Fibroblast of villous mesenchyme (primary cell): ENCODE measurements around the gene DENND2A. TPM values are rescaled to one million over a fixed set of nuclear protein-coding genes. Genes with fewer than 3 reads are reported as not detected.
A peak's percentile ranks its signal among the peaks of the same experiment; 100 is the strongest.
"Not testable (repeated sequence)": the region's sequence is repeated elsewhere in the genome, so short reads cannot be mapped to it uniquely, and the experiment has no call there.

Experiments used
- DNase-seq: peaks from one replicate; pipeline ENCODE4 v3.0.0-alpha.2; 2010; ENCODE audit warnings: low read depth
- H3K4me3 ChIP-seq: 2 replicates; pipeline ENCODE4 v1.5.1; 2011; ENCODE audit warnings: low read depth, mild to moderate bottlenecking, low read length
- total RNA-seq: library from RNA; depleted of rRNA; stranded (reverse); fragments of >200 nt; gene quantifications from 2 replicates; pipeline ENCODE4 v1.2.3, GENCODE V29; 2012
- TF ChIP-seq, protein P1 (sequence below): IDR thresholded peaks from 2 replicates; pipeline ENCODE4 v1.5.1; 2012; ENCODE audit warnings: low read depth, mild to moderate bottlenecking, low read length; ENCODE audit not compliant: insufficient read depth

Gene DENND2A
- total RNA-seq, 1 donor = 25.5 TPM

- no peak overlapping the region for H3K4me3 ChIP-seq
- TF ChIP-seq, protein P1, sequence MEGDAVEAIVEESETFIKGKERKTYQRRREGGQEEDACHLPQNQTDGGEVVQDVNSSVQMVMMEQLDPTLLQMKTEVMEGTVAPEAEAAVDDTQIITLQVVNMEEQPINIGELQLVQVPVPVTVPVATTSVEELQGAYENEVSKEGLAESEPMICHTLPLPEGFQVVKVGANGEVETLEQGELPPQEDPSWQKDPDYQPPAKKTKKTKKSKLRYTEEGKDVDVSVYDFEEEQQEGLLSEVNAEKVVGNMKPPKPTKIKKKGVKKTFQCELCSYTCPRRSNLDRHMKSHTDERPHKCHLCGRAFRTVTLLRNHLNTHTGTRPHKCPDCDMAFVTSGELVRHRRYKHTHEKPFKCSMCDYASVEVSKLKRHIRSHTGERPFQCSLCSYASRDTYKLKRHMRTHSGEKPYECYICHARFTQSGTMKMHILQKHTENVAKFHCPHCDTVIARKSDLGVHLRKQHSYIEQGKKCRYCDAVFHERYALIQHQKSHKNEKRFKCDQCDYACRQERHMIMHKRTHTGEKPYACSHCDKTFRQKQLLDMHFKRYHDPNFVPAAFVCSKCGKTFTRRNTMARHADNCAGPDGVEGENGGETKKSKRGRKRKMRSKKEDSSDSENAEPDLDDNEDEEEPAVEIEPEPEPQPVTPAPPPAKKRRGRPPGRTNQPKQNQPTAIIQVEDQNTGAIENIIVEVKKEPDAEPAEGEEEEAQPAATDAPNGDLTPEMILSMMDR = no peak
Observed at GRCh38 chr7:140559410-140559809, 81.2 kb downstream of the DENND2A start.

GRCh38 chr7:140557809-140558518, 82.6 kb downstream of the DENND2A start:
- DNase-seq = no peak
- no peak overlapping the region for H3K4me3 ChIP-seq
- TF ChIP-seq, protein P1 = no peak

More at GRCh38 chr7:140559410-140559809, 81.2 kb downstream of the DENND2A start:
- no peak for DNase-seq

GRCh38 chr7:140557069-140557468, 83.5 kb downstream of the DENND2A start:
- no peak for DNase-seq
- TF ChIP-seq, protein P1 = no peak
- no peak overlapping the region for H3K4me3 ChIP-seq

DNA sequence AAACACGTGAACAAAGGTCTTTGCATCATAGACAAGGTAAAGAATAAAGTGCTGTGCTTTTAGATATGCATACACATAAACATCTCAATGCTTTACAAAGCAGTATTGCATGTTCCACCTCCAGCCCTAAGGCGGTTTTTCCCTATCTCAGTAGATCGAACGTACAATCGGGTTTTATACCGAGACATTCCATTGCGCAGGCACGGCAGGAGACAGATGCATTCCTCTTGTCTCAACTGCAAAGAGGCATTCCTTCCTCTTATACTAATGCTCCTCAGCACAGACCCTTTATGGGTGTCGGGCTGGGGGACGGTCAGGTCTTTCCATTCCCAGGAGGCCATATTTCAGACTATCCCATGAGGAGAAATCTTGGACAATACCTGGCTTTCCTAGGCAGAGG, 87.4 kb downstream of the DENND2A start:
- DNase-seq, H3K4me3 ChIP-seq: not testable (repeated sequence)

DNA sequence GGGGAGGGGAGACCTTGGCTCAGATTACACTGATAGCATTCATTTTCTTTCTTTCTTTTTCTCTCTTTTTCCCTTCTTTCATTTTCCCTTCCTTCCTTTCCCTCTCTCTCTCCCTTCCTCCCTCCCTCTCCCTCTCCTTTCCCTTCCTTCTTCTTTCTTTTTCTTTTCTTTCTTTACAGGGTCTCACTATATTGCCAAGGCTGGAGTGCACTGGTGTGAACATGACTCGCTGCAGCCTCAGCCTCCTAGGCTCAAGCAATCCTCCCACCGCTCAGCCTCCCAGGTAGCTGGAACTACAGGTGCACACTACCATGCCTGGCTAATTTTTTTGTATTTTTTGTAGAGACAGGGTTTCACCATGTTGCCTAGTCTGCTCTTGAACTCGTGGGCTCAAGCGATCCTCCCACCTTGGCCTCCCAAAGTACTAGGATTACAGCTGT, 88.4 kb downstream of the DENND2A start:
- no peak overlapping the region for H3K4me3 ChIP-seq
- TF ChIP-seq, protein P1 = no peak

GRCh38 chr7:140551355-140552239, 89.0 kb downstream of the DENND2A start:
- DNase-seq = peak; percentile 86
- TF ChIP-seq, protein P1 = no peak

More for the DNA sequence above, 88.4 kb downstream of the DENND2A start:
- DNase-seq = no peak

GRCh38 chr7:140546947-140547346, 93.7 kb downstream of the DENND2A start:
- no peak for DNase-seq
- no peak overlapping the region for H3K4me3 ChIP-seq
- TF ChIP-seq, protein P1 = no peak

More at GRCh38 chr7:140551355-140552239, 89.0 kb downstream of the DENND2A start:
- no peak overlapping the region for H3K4me3 ChIP-seq
